Jurkat, Clone E6-1 (cell line): ENCODE data around the gene TMEM154.

ENCODE experiments used
- DNase-seq: peaks from one replicate; pipeline ENCODE4 v3.0.0-alpha.2; 2011; ENCODE audit warnings: low read depth, low spot score
- H3K4me3 ChIP-seq: 2 replicates; pipeline ENCODE4 v1.5.1; 2011; ENCODE audit warnings: mild to moderate bottlenecking, low read length, control low read depth, moderate library complexity

TMEM154 gene

GRCh38 chr4:152578670-152579069, 101.1 kb downstream of the TMEM154 start:
- DNase-seq, result no peak
- no peak overlapping the region for H3K4me3 ChIP-seq

- no peak overlapping the region for H3K4me3 ChIP-seq
- DNase-seq, result no peak
These were observed 101.9 kb downstream of the TMEM154 start for GRCh38 chr4:152577708-152578396.

- no peak for DNase-seq
- no peak overlapping the region for H3K4me3 ChIP-seq
These were observed 104.3 kb downstream of the TMEM154 start for GRCh38 chr4:152575533-152575932.

- H3K4me3 ChIP-seq, result no peak overlapping the region
- no peak for DNase-seq
These were observed 105.9 kb downstream of the TMEM154 start for GRCh38 chr4:152573861-152574260.

GRCh38 chr4:152572417-152573086, 107.2 kb downstream of the TMEM154 start:
- no peak for DNase-seq
- H3K4me3 ChIP-seq, result no peak overlapping the region

GRCh38 chr4:152571770-152572169, 108.0 kb downstream of the TMEM154 start:
- H3K4me3 ChIP-seq, result no peak overlapping the region
- DNase-seq, result no peak

GRCh38 chr4:152571296-152571695, 108.5 kb downstream of the TMEM154 start:
- H3K4me3 ChIP-seq, result no peak overlapping the region

More at GRCh38 chr4:152571296-152571695, 108.5 kb downstream of the TMEM154 start:
- no peak for DNase-seq
